Muscle of leg (tissue), 11 donors: ENCODE results near the gene BRMS1. TPM values are rescaled to one million over a fixed set of nuclear protein-coding genes. Genes with fewer than 3 reads are reported as not detected.

ENCODE experiments used
- DNase-seq: peaks from one replicate; pipeline ENCODE4 v3.0.0; 2013
- H3K27ac ChIP-seq: one replicate; pipeline ENCODE4 v1.5.1; 2013; ENCODE audit warnings: mild to moderate bottlenecking, low read length, control low read depth
- H3K27me3 ChIP-seq: one replicate; pipeline ENCODE4 v1.6.1; 2013; ENCODE audit warnings: low read length; ENCODE audit not compliant: control insufficient read depth, insufficient read depth
- H3K36me3 ChIP-seq: one replicate; pipeline ENCODE4 v1.6.1; 2013; ENCODE audit warnings: low read length; ENCODE audit not compliant: control insufficient read depth, insufficient read depth
- H3K4me1 ChIP-seq: one replicate; pipeline ENCODE4 v1.6.1; 2013; ENCODE audit warnings: low read length; ENCODE audit not compliant: control insufficient read depth, insufficient read depth
- H3K4me3 ChIP-seq: one replicate; pipeline ENCODE4 v1.5.1; 2013; ENCODE audit warnings: low read length, control low read depth
- H3K9me3 ChIP-seq: replicated peaks from 2 replicates; pipeline ENCODE4 v1.6.1; 2013; ENCODE audit warnings: low read depth, low read length; ENCODE audit not compliant: control insufficient read depth
- WGBS: methylation state at CpG from one replicate; pipeline ENCODE4 v1.1.5; 2013; ENCODE audit warnings: missing lambda C conversion rate; ENCODE audit not compliant: insufficient coverage; 5-methylcytosine and 5-hydroxymethylcytosine counted together
- polyA plus RNA-seq, 8 donors: library from polyadenylated mRNA; unstranded; fragments of 120-200 nt; gene quantifications; one replicate each; pipeline versions ENCODE4 v1.2.1 to v1.2.3, GENCODE V29; 2013; ENCODE audit warnings: inconsistent platforms in 1 of 8, low replicate concordance in 1 of 8; ENCODE audit not compliant: insufficient read length in 8 of 8, insufficient read depth in 1 of 8
- total RNA-seq: library from RNA; stranded (reverse); fragments of 120-200 nt; gene quantifications from one replicate; pipeline ENCODE4 v1.2.4, GENCODE V29; 2013

The BRMS1 gene
- total and polyA plus RNA-seq, 9 donors, result 20.5 to 27.0 (median 24.2) TPM

DNA sequence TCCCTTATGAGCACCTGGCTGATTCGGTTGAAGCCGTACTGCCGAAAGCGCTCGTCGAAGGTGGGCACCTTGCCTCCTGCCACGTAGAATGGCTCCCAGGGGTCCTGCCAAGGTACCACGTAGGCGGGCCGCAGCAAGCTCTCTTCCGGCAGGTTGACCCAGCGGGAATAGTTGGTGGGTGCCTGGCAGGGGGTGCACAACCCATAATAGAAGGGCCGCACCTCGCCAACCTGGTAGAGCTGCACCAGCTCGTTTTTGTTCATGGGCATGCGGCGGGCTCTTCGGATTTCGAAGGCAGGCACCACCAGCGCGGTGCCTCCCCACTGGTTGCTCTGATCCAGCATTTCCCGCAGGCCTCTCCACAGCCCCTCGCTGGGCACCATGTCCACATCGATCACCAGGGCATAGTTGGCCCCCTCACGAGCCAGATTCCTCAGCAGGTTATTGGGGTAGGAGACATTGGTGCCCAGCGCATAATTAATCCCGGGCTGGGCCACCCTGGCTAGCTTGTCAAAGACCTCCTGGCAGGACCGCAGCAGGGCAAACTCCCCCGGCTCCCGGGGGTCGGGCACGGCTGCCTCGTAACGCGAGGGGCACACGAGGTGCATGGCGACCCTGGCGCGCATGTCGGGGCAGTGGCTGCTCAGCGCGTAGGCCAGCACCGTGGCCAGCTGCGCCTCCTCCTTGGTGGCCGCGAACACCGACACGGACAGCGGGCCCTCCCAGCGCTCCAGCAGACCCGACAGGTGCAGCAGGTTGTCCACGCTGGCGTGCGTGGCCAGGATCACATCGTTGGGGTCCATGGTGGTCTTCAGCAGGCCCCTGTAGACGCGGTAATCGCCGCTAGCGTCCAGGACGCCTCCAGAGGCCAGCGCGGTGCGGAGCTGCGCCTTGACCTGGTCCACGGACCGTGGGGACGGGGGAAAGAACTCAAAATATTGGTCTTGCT, 1.8 kb upstream of the BRMS1 start:
- peak; percentile 21 for DNase-seq
- peak overlapping the region; percentile 91 for H3K4me3 ChIP-seq

DNA sequence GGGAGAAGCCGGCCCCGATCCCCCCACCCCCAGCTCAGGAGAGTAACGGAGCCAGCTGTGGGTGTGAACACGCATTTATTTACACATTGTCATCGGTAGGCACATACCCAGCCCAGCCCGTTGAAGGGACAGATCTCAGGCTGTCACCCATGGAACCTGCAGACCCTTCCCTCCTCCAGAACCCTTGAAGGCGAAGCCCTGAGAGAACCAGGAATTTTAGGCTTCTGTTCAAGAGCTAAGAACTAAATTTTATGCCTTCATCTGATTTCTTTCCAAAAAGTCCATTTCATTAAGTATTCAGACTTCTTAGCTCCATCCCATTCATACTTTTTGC, 379 bp upstream of the BRMS1 start:
- Histone ChIP-seq H3K36me3 (peaks cover 32% of the 10 kb centered on the region), H3K27me3 (no peaks in the 10 kb centered on the region), H3K4me1 (peaks cover 34% of the 10 kb centered on the region), H3K9me3 (no peaks in the 10 kb centered on the region), H3K27ac (peak overlapping the region; percentile 88), H3K4me3 (peak overlapping the region; percentile 89)
- no peak for DNase-seq
- 8% methylated on average over 6 of the region's 7 CpGs for WGBS

More for the DNA sequence above, 1.8 kb upstream of the BRMS1 start:
- WGBS, result 29% methylated on average over 67 of the region's 68 CpGs
- no peaks in the 10 kb centered on the region for H3K27me3 ChIP-seq
- peak overlapping the region; percentile 91 for H3K27ac ChIP-seq
- H3K36me3 ChIP-seq, result peaks cover 18% of the 10 kb centered on the region
- peaks cover 34% of the 10 kb centered on the region for H3K4me1 ChIP-seq
- H3K9me3 ChIP-seq, result no peaks in the 10 kb centered on the region

DNA sequence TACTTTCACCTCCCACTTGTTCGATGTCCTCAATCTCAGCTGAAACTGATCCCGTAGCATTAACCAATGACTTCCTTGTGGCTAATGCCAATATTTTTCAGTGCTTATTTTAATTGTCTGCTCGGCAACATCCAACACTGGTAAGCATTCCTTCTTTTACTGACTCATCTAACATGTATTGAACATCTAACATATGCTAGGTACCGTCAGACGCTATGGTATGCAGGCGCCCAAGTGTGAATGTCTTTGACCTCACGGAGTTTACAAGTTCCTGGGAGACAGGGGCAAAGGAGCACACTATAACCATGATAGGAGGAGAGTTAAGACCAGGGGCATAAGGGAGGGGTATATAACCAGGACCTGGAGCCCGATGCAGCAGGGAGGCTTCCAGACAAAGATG, 1.7 kb downstream of the BRMS1 start:
- Histone ChIP-seq H3K27me3 (no peaks in the 10 kb centered on the region), H3K27ac (no peak overlapping the region), H3K4me3 (no peak overlapping the region), H3K36me3 (peaks cover 53% of the 10 kb centered on the region), H3K4me1 (peaks cover 31% of the 10 kb centered on the region), H3K9me3 (no peaks in the 10 kb centered on the region)
- WGBS, result 88% methylated on average over 8 of the region's 8 CpGs
- DNase-seq, result no peak

DNA sequence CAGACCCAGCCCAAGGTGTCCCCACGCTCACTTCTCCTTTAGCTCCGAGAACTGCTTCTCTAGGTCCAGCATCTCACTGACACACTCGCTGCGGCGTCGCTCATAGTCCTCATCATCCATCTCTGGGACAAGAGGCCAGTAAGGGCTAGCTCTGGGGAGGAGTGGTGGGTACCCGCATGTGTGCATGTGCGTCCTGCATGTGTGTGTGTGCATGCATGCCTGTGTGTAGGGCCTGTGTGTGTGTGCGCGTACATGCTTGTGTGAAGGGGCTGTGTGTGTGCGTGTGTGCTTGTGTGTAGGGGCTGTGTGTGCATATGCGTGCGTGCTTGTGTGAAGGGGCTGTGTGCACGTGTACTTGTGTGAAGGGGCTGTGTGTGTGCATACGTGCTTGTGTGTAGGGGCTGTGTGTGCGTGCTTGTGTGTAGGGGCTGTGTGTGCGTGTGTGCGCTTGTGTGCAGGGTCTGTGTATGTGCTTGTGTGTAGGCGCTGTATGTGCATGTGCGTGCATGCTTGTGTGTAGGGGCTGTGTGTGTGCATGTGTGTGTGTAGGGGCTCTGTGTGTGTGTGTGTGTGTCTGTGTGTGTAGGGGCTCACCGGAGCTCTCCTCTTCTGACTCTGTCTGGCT, 3.3 kb downstream of the BRMS1 start:
- no peaks in the 10 kb centered on the region for H3K9me3 ChIP-seq
- no peak overlapping the region for H3K4me3 ChIP-seq
- H3K4me1 ChIP-seq, result peaks cover 39% of the 10 kb centered on the region
- H3K27ac ChIP-seq, result no peak overlapping the region
- 92% methylated on average over 15 of the region's 21 CpGs for WGBS
- peaks cover 64% of the 10 kb centered on the region for H3K36me3 ChIP-seq
- no peak for DNase-seq
- no peaks in the 10 kb centered on the region for H3K27me3 ChIP-seq

DNA sequence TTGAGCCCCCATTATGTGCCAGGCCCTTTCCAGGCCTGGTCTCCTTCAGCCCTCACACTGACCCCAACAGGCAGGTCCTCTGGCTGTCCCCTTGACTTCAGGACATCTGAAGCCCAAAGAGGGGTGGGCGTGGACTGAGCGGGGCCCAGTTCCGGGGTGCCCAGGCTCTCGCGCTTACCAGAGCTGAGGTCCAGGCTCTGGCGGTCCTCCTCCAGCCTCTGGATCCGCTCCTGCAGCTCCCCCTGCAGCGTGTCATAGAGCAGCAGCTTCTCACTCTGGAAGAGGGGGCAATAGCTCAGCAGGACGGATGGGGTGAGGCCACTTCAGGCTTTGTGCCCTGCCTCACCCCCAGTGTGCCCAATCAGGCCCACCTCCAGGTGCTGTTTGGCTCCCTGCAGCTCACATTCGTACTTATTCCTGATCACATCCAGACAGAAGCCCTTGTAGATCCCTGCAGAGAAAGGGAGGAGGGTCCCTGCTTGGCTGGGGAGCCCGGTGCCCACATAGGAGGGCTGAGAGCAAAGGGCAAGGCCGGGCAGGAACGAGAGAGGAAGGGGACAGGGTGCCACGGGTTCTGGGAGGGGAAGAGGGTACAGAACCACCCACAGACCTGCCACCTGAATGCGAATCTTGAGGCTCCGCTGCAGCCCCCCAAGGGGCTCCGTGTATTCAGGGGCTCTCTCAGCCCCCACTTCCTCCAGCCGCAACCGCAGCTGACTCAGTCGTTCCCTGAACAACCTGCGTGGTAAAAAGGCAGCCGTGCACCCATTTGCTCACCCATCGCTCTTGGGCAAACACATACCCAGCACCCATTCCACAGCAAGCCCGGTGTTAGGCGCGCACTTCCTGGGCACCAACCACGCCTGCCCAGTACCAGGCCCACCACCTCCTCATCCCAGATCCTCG, 4.1 kb downstream of the BRMS1 start:
- H3K9me3 ChIP-seq, result no peaks in the 10 kb centered on the region
- 91% methylated on average over 26 of the region's 28 CpGs for WGBS
- H3K36me3 ChIP-seq, result peaks cover 64% of the 10 kb centered on the region
- no peak overlapping the region for H3K27ac ChIP-seq
- H3K4me3 ChIP-seq, result no peak overlapping the region
- no peaks in the 10 kb centered on the region for H3K27me3 ChIP-seq
- H3K4me1 ChIP-seq, result peaks cover 39% of the 10 kb centered on the region
- DNase-seq, result peak; percentile 0

DNA sequence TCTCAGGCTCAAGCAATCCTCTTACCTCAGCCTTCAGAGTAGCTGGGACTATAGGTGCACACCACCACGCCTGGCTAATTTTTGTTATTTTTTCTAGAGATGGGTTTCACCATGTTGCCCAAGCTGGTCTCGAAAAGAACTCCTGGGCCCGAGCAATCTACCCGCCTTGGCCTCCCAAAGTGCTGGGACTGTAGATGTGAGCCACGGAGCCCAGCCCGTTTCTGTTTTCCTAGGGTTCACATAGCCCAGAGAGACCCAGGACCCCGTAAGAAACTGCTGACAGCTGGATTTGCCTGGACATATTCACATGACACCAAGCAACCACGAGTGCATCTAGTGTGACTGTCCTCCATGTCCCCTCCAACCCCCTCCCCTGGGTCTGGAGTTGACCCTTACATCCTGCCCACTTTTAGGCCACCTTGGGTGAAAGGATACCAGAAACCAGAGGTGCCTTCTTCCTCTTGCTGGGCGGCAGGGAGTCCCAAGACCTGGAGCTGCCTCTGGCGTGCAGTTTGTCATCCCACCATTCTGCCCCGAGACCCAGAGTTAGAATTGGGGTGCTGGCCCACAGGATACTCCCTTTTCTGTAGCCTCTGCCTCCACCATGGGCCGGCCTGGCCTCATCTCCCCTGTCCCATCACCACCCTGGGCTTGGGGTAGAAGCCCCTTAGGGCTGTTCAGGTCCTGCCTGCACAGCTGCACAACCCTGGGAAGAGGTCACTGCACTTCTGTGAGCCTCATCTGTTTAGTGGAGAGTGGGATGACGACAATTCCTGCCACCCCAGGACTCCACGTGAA, 5.0 kb downstream of the BRMS1 start:
- DNase-seq, result no peak
- Histone ChIP-seq H3K27ac (no peak overlapping the region), H3K36me3 (peaks cover 64% of the 10 kb centered on the region), H3K27me3 (no peaks in the 10 kb centered on the region), H3K9me3 (no peaks in the 10 kb centered on the region), H3K4me3 (no peak overlapping the region), H3K4me1 (peaks cover 41% of the 10 kb centered on the region)
- 83% methylated on average over 8 of the region's 14 CpGs for WGBS

DNA sequence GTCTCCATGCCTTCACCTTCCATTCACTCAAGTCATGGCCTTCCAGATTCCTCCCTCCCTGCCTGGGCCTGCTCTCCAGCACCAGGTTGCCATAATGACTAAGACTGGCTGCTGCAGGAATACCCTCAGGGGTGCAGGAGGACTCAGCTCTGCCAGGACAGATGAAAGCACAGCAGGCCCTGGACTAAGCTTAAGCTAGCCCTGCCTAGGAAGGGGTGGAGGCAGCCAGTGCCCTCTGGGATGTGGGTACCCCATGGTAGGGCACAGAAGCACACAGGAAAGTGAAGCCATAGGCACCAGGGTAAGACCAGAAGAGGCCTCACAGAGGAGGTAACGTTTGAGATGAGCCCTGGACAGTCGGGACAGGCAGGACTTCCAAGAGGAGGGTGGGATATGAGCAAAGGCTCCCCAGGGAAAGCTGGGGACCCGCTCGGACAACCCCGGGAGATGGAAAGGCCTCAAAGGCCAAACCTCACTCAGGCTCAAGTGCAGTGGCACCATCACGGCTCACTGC, 5.7 kb downstream of the BRMS1 start:
- peak; percentile 1 for DNase-seq
- H3K27me3 ChIP-seq, result no peaks in the 10 kb centered on the region
- no peak overlapping the region for H3K4me3 ChIP-seq
- 86% methylated on average over 6 of the region's 6 CpGs for WGBS
- H3K4me1 ChIP-seq, result peaks cover 41% of the 10 kb centered on the region
- no peak overlapping the region for H3K27ac ChIP-seq
- no peaks in the 10 kb centered on the region for H3K9me3 ChIP-seq
- peaks cover 64% of the 10 kb centered on the region for H3K36me3 ChIP-seq

DNA sequence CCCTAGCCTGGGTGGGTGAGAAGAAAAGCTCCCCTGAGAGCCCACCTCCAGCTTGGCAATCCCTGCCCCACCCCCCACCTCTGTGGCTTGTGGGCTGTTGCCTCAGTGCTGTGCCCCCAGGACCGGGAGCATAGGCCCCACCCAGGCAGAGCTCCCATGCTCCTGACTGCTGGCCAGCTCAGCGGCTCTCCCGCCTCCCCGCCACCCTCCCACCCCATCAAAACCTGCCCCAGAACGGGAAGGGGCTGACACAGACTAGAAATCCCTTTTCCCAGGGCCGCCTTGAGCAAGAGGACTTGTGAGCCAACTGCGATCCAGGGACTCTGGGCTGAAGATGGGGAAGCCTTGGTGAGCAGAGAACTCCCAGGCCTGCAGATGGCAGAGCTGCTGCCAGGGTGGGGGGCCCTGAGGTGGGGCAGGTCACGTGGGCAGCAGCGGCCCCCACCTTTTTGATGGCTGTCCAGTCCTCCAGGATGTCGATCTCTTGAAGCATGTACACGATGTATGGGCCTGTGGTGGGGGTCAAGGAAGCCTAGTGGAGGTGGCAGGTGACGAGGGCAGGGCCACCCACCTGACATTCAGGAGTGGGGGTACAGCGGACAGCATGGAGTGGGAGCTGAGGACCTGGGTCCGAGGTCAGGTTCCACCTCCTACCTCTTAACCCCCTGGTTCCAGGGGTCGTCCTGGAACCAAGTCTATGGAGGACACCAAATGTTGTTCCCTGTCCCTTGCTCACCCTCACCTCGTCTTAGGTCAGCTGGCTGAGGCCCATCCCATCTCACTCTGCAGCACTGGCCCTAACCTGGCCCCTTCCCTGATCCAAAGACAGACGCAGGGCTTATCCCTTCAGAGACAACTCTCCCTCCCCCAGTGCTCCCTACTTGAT, 6.4 kb downstream of the BRMS1 start:
- peaks cover 37% of the 10 kb centered on the region for H3K4me1 ChIP-seq
- DNase-seq, result peak; percentile 9
- no peaks in the 10 kb centered on the region for H3K27me3 ChIP-seq
- H3K36me3 ChIP-seq, result peaks cover 64% of the 10 kb centered on the region
- H3K4me3 ChIP-seq, result no peak overlapping the region
- no peak overlapping the region for H3K27ac ChIP-seq
- no peaks in the 10 kb centered on the region for H3K9me3 ChIP-seq
- 69% methylated on average over 14 of the region's 17 CpGs for WGBS
